OCI-LY1 (cell line): ENCODE results near the gene RBM20.

Source experiments
- H2AFZ ChIP-seq: fragments of 200-600 bp; sonication (generic), shearing (Covaris generic); 2 replicates; pipeline ENCODE4 v1.6.0; 2014; ENCODE audit warnings: antibody characterized with exemption, mild to moderate bottlenecking, low read length
- H3F3A ChIP-seq: fragments of 200-600 bp; sonication (generic), shearing (Covaris generic); 2 replicates; pipeline ENCODE4 v1.6.0; 2014; ENCODE audit warnings: mild to moderate bottlenecking, antibody characterized with exemption, low read length, moderate library complexity; ENCODE audit not compliant: insufficient read depth
- H3K27ac ChIP-seq: fragments of 200-600 bp; sonication (generic); 2 replicates; pipeline ENCODE4 v1.5.1; 2014; ENCODE audit warnings: low read length, mixed run types, mild to moderate bottlenecking, low read depth; ENCODE audit not compliant: poor library complexity, severe bottlenecking
- H3K27me3 ChIP-seq: fragments of 200-600 bp; sonication (generic); 2 replicates; pipeline ENCODE4 v1.6.0; 2014; ENCODE audit warnings: antibody characterized with exemption, mild to moderate bottlenecking, low read length, moderate library complexity; ENCODE audit not compliant: insufficient read depth
- H3K36me3 ChIP-seq: fragments of 200-600 bp; sonication (generic); 2 replicates; pipeline ENCODE4 v1.6.1; 2014; ENCODE audit warnings: mild to moderate bottlenecking, antibody characterized with exemption, low read length, moderate library complexity, mixed read lengths; ENCODE audit not compliant: insufficient read depth
- H3K4me1 ChIP-seq: fragments of 200-600 bp; sonication (generic); 2 replicates; pipeline ENCODE4 v1.5.1; 2014; ENCODE audit warnings: mild to moderate bottlenecking, low read length, moderate library complexity; ENCODE audit not compliant: insufficient read depth, severe bottlenecking
- H3K4me2 ChIP-seq: fragments of 200-600 bp; sonication (generic), shearing (Covaris generic); 2 replicates; pipeline ENCODE4 v1.6.1; 2014; ENCODE audit warnings: low read length
- H3K4me3 ChIP-seq: fragments of 200-600 bp; sonication (generic); 2 replicates; pipeline ENCODE4 v1.5.1; 2014; ENCODE audit warnings: low read length, low read depth, mild to moderate bottlenecking, mixed read lengths; ENCODE audit not compliant: poor library complexity, severe bottlenecking
- H3K79me2 ChIP-seq: fragments of 200-600 bp; shearing (Covaris generic); 2 replicates; pipeline ENCODE4 v1.6.1; 2016; ENCODE audit warnings: mixed run types, low read length, mixed read lengths; ENCODE audit not compliant: insufficient read depth
- H3K9ac ChIP-seq: fragments of 200-600 bp; sonication (generic), shearing (Covaris generic); 2 replicates; pipeline ENCODE4 v1.6.1; 2014; ENCODE audit warnings: mild to moderate bottlenecking, low read length, mixed read lengths
- H3K9me2 ChIP-seq: fragments of 200-600 bp; sonication (generic), shearing (Covaris generic); 2 replicates; pipeline ENCODE4 v1.6.1; 2014; ENCODE audit warnings: low read depth, mild to moderate bottlenecking, low read length, mixed read lengths
- H3K9me3 ChIP-seq: fragments of 200-600 bp; shearing (Covaris generic); 2 replicates; pipeline ENCODE4 v1.6.1; 2014; ENCODE audit warnings: low read length, mixed read lengths
- H4K20me1 ChIP-seq: fragments of 200-600 bp; sonication (generic), shearing (Covaris generic); 2 replicates; pipeline ENCODE4 v1.6.0; 2016; ENCODE audit warnings: mild to moderate bottlenecking, low read length; ENCODE audit not compliant: insufficient read depth
- CTCF ChIP-seq: fragments of 200-600 bp; sonication (generic), shearing (Covaris generic); IDR thresholded peaks from 2 replicates; pipeline ENCODE4 v1.5.1; 2017; ENCODE audit warnings: mild to moderate bottlenecking, antibody characterized with exemption, low read length, moderate library complexity, mixed read lengths
- EZH2 ChIP-seq: fragments of 200-600 bp; sonication (generic), shearing (Covaris generic); IDR thresholded peaks from 2 replicates; pipeline ENCODE4 v1.8.0; 2017; ENCODE audit warnings: borderline replicate concordance, mixed run types, mild to moderate bottlenecking, antibody characterized with exemption, low read length, moderate library complexity, mixed read lengths

Gene RBM20

GRCh38 chr10:110873951-110874350 lies 229.8 kb downstream of the RBM20 start:
- peak overlapping the region; percentile 96 for H3K9ac ChIP-seq
- peaks cover 38% of the 10 kb centered on the region for H3K36me3 ChIP-seq
- no peaks in the 10 kb centered on the region for H3K27me3 ChIP-seq
- no peaks in the 10 kb centered on the region for H4K20me1 ChIP-seq
- H3K4me2 ChIP-seq: peak overlapping the region; percentile 99
- no peak overlapping the region for H2AFZ ChIP-seq
- peak overlapping the region; percentile 88 for H3K4me3 ChIP-seq
- H3K27ac ChIP-seq: peak overlapping the region; percentile 98
- H3K79me2 ChIP-seq: peaks cover 47% of the 10 kb centered on the region
- no peaks in the 10 kb centered on the region for H3F3A ChIP-seq
- H3K9me3 ChIP-seq: no peaks in the 10 kb centered on the region
- no peaks in the 10 kb centered on the region for H3K9me2 ChIP-seq
- peaks cover 56% of the 10 kb centered on the region for H3K4me1 ChIP-seq
- TF ChIP-seq EZH2 (no peak), CTCF (no peak)

- H3K9ac ChIP-seq: no peak overlapping the region
- H3K36me3 ChIP-seq: peaks cover 56% of the 10 kb centered on the region
- no peak overlapping the region for H2AFZ ChIP-seq
- peaks cover 49% of the 10 kb centered on the region for H3K4me1 ChIP-seq
- no peaks in the 10 kb centered on the region for H3F3A ChIP-seq
- H3K27me3 ChIP-seq: no peaks in the 10 kb centered on the region
- no peaks in the 10 kb centered on the region for H4K20me1 ChIP-seq
- TF ChIP-seq EZH2 (no peak), CTCF (no peak)
- no peaks in the 10 kb centered on the region for H3K9me3 ChIP-seq
- no peak overlapping the region for H3K4me3 ChIP-seq
- H3K9me2 ChIP-seq: no peaks in the 10 kb centered on the region
- H3K4me2 ChIP-seq: no peak overlapping the region
- H3K79me2 ChIP-seq: peaks cover 47% of the 10 kb centered on the region
- no peak overlapping the region for H3K27ac ChIP-seq
These were observed 231.9 kb downstream of the RBM20 start for GRCh38 chr10:110876000-110876399.

GRCh38 chr10:110876788-110877187 lies 232.7 kb downstream of the RBM20 start:
- no peak for TF ChIP-seq EZH2
- TF ChIP-seq CTCF: no peak
- Histone ChIP-seq H3K9ac (no peak overlapping the region), H3K27ac (no peak overlapping the region), H2AFZ (no peak overlapping the region), H3F3A (no peaks in the 10 kb centered on the region), H3K27me3 (no peaks in the 10 kb centered on the region), H3K79me2 (peaks cover 47% of the 10 kb centered on the region), H4K20me1 (no peaks in the 10 kb centered on the region), H3K9me2 (no peaks in the 10 kb centered on the region), H3K4me2 (no peak overlapping the region), H3K4me3 (no peak overlapping the region), H3K4me1 (peaks cover 50% of the 10 kb centered on the region), H3K36me3 (peaks cover 64% of the 10 kb centered on the region), H3K9me3 (no peaks in the 10 kb centered on the region)
